Fibroblast of skin of scalp (primary cell): ENCODE data around the gene SDF2.
"Not testable (repeated sequence)": the region's sequence is repeated elsewhere in the genome, so short reads cannot be mapped to it uniquely, and the experiment has no call there.

Experiments
- DNase-seq: peaks from one replicate; pipeline ENCODE4 v3.0.0-alpha.2; 2013

The SDF2 gene

GRCh38 chr17:28684963-28685362 is 23.3 kb upstream of the SDF2 start:
- DNase-seq, result peak; percentile 46

GRCh38 chr17:28682655-28683054 is 20.9 kb upstream of the SDF2 start:
- DNase-seq, result no peak

- no peak for DNase-seq
Measured at GRCh38 chr17:28675980-28676379, 14.3 kb upstream of the SDF2 start.

GRCh38 chr17:28675490-28675889 is 13.8 kb upstream of the SDF2 start:
- DNase-seq, result peak; percentile 66

DNA sequence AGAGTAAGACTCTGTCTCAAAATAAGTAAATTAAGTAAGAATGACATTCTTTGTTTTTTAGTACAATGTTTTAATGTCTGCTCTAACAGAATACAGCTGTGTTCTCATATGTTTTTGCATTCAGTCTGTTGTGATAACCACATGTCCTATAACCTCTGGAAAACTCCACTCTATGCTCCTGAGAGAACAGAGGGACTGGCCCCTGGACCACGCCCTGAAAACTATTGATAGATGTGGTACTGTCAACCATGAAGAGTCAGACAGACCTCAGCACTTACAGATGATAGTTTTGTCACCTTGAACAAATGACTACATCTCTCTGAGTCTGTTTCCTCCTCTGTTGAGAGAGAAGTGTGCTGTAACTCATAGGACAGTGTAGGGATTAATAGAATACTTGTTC is 8.2 kb upstream of the SDF2 start:
- DNase-seq, result no peak

DNA sequence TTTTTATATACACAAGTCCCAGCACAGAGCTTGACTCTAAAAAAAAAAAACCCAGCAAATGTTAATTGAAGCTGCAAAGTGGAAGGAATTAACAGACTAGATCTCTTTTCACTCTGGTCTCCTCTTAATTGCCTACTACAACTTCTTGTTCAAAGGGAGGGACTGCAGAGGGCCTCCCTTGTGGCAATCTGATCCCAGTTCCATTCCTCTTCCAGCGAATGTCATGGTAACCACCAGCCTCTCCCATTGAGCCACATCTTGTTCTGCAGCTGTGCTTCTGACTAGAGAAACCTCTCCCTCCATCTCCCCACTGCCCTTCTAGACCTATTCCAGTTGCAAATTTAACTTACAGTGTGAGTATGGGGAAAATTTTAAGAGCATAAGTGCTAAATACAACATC is 6.2 kb upstream of the SDF2 start:
- DNase-seq, result no peak

- DNase-seq, result no peak
Measured at GRCh38 chr17:28665994-28666393, 4.3 kb upstream of the SDF2 start.

DNA sequence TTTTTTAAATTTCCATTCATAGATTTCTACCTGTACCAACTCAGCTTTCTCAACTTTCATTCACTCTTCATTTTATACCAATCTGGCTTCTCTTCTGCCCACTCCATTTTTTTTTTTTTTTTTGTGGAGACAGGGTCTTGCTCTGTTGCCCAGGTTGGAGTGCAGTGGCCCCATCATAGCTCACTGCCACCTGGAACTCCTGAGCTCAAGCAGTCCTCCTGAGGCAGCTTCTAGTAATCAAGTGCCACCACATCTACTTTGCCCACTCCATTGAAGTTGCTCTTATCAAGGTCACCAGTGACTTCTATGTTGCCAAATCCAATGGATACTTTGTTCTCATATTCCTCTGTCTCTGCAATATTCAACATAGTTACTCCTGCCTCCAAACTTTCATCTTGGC is 2.0 kb upstream of the SDF2 start:
- DNase-seq, result no peak

DNA sequence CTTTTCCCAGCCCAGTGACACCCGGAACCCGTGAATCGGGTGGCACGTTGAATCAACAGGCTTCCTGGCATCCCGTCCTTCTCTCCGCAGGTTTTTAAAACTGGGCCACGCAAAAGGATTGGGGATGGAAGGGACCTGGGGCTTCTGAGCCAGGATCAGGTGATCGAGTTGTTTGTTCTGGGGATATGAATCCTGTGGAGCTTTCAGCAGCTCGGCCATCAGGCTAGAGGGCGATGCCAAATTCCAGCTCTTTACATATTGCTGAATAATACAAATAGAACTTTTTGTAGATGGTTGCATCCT is 772 bp upstream of the SDF2 start:
- DNase-seq, result no peak

- DNase-seq, result not testable (repeated sequence)
Measured at GRCh38 chr17:28659497-28659881, 2.2 kb downstream of the SDF2 start.

GRCh38 chr17:28658766-28659496 is 2.8 kb downstream of the SDF2 start:
- not testable (repeated sequence) for DNase-seq

GRCh38 chr17:28658342-28658741 is 3.4 kb downstream of the SDF2 start:
- DNase-seq, result not testable (repeated sequence)

GRCh38 chr17:28657756-28658155 is 4.0 kb downstream of the SDF2 start:
- no peak for DNase-seq

- no peak for DNase-seq
Measured at GRCh38 chr17:28655160-28655559, 6.5 kb downstream of the SDF2 start.

- DNase-seq, result no peak
Measured at GRCh38 chr17:28648698-28649097, 13.0 kb downstream of the SDF2 start.

DNA sequence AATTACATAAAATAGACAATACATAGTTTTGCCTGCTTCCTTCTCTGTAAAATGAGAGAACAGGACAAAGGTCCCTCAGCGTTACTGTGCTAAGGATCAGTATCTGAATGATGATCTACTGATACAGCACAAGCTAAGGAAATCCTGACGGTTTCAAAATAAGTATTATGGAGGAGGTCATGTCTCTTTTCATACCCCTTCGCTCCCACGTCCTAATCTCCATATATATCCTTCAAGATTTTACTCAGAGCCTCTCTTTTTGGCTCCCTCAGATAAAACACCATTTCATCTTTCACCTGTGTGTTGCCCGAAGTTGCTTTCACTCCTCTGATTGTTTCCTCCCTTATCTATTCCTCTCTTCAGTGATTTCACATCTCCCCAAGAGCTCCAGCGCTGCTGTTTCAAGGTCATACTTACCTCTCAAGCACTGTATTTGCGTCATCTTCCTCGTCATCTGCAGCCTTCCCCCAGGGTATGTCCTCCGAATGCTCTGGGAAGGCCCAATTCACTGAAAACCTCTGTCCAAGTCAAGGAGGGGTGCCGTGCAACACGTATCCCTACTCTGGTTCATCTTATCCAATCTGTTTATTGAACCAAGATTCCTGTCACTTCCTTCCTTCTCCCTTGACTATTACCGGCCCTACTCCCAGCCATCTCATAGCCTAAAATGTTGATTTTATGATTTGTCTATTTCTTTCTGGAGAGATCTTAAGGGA is 15.5 kb downstream of the SDF2 start:
- DNase-seq, result no peak

DNA sequence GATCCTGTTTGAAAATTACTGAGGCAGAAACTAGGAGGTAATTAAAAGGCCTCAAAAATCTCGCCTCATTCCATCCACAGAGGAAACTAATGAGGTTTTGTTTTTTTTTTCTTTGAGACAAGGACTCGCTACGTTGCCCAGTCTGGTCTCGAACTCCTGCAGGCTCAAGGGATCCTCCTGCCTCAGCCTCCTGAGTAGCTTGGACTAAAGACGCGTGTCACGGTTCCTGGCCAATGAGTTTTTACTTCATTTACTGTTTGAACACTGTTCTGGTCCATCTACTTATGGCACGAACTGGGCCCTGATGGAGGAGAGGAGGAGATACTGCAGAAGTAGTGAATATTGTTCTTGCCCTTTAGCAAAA is 16.1 kb downstream of the SDF2 start:
- no peak for DNase-seq

DNA sequence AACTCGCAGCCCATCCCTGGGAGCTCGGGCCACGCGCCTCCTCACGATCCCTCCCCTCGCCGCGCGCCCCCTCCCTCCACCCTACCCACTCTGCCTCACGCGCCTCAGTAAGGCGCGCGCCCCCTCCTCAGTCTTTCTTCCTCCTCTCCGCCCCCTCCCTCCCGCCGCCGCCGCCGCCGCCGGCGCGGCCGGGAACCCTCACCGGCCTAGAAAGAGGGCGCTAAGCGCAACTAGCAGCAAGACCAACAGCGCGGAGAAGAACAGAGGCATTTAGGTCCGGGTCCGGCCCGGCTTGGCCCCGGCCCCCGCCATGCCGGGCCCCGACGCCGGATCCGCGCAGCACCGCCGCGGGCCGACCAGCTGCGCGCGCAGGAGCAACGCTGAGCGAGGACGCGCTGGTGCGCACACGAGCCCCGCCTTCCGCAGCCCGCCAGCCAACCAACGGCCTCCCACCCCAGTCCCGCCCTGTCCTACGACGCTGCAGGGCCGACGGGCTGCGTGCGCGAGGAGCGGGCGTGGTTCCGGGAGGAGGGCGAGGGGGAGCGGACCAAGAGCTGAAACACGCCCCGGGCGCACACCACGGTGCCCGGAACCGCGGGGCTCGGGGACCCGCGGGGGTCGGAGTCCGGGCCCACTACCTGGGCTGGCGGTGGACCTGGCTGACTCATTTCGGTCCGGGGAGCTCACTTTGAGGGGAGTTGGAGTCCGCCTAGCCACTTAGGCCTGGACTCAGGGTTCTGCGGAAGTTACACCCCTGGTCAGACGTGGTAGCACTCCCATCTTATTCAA is 16.7 kb downstream of the SDF2 start, which contains the start of gene BLTP2:
BLTP2 (minus strand) TSS at position 372 of the 789 bp plus-strand sequence; CDS start at position 270, 102 bp downstream.
- DNase-seq, result peak; percentile 95

DNA sequence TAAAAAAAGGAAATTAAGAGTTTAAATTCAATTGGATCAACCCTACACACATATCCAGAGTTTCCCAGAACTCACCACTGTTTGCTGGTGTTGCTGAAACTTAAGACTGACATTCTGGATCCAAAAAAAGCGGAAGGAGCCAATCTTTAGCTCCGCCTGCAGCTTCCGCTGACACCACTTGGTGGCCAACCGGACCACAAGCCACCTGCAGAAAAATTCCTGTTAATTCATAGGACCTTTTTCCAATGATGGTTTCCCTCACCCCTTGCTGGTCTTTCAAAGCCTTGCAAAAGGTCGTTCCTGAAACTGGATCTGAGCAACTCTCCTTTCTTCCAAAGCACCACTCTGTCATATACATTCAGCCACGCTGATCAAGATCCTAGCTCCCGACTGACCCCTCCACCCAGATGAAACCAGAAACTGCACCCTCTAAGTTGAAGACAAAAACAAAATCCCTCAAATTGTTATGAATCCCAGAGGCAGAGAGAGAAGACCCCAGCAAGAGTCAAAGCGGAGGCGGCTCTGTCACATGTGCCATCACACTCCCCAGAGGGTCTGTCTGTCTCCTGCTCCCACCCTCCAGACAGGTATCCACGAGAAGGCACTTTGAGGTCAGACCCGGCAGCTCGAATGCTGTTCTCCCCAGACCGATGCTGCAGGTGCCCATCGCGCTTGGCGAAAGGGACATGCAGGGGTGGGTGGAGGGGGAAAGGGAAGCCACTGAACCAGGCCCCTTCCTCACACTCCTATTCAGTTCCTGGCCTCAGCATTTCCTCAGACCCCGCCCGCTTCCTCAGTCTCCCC is 17.5 kb downstream of the SDF2 start:
- DNase-seq, result peak; percentile 42

DNA sequence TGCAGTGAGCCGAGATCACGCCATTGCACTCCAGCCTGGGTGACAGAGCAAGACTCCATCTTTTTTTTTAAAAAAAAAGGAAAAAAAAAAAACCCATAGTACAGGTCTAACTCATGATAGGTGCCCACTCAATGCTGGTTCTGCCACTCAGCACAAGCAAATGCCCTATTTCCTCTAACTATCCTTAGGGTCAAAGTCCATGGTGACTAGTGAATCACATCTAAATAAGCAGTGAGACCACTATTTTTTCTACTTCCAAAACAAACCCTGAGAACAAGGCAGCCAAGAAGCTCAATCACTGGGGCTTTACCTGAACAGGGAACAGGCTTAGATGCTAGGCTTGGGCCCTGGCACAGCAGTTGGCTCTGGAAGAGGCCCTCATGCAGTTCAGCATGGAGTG is 20.1 kb downstream of the SDF2 start:
- no peak for DNase-seq

- DNase-seq, result no peak
Measured at GRCh38 chr17:28635506-28635905, 26.2 kb downstream of the SDF2 start.

- DNase-seq, result no peak
Measured at GRCh38 chr17:28634206-28634865, 27.4 kb downstream of the SDF2 start.
